TTC549 (cell line): ENCODE measurements around the gene LCT.
A peak's percentile ranks its signal among the peaks of the same experiment; 100 is the strongest.
"Not testable (repeated sequence)": the region's sequence is repeated elsewhere in the genome, so short reads cannot be mapped to it uniquely, and the experiment has no call there.

Source experiments
- FAIRE-seq: peaks from 2 replicates; lab custom pipeline; 2012; peaks lifted over from hg19 to GRCh38; lab: Jason Lieb, UNC

LCT gene

DNA sequence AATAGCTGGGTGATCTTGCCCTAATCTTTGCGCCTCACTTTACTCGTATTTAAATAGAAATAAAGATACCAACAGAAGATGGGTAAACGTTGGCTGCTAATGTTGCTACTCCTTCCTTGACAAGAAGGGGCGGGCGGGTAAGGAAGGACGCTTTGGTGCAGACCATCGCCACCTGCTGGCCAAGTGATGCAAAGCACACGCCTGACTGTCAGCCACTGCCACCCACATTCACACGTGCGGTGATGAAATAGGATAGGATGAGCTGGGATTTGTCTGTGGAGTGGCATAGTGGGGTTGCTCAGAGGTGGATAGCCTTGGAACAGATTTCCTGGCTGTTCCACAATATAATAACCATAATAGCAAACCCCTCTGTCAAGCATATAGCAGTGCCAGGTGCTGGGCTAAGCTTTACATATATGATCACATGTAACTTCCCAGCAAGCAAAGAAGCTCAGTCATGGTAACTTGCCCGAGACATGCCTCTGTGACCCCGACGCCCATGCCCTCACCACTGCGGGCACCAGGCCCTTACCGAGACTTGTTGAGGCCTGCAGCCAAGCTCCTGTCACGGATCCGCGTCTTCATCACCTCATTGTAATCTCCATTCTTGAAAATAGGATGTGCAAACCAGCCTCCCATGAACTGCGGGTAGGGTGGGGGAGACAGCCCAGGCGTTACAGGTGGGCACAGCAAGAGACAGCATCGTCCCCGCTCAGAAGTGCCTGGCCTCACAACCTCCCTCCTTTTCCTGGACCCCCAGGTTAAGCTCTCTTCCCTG lies 39.3 kb downstream of the LCT start:
- FAIRE-seq: peak; percentile 54

DNA sequence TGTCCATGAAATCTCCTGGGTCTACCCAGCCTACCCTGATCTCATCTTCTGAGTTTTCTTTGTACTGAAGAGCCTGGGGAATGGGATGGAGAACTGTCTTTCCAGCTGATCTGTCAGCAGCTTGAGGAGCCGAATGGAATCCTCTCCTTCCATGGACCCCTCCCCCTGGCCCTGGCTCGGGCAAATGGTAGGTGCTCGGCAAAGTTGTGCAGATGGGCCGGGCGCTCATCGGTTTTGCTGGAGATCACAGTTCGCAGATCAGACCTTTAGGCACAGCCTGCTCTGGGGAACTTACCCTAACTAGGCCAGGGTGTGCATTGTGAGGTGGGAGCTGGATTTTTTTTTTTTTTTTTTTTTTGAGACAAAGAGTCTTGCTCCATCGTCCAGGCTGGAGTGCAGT lies 40.4 kb downstream of the LCT start:
- no peak for FAIRE-seq

- FAIRE-seq: not testable (repeated sequence)
Measured at GRCh38 chr2:135795641-135796040, 41.3 kb downstream of the LCT start.

GRCh38 chr2:135792401-135793150 lies 44.4 kb downstream of the LCT start:
- no peak for FAIRE-seq

- no peak for FAIRE-seq
Measured at GRCh38 chr2:135791418-135792190, 45.4 kb downstream of the LCT start.

DNA sequence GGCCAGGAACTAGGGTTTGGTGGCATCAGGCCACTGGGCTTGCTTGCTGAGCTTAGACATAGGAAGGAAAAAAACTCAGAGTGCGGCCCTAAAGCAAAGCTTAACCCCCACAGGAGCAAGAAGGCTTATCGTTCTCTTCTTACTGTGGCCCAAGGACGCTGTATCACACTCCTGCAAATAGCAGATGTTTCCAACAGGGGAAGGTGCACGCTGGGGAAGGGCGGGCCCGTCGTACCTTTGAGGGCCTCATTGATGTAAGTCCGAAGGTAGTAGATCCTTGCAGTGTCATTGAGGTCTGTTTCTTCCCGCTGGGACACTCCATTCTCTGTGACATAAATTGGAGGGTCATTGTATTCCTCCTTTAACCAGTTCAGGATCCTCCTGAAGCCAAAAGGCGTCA lies 46.6 kb downstream of the LCT start:
- no peak for FAIRE-seq

GRCh38 chr2:135786823-135787222 lies 50.2 kb downstream of the LCT start:
- FAIRE-seq: no peak

DNA sequence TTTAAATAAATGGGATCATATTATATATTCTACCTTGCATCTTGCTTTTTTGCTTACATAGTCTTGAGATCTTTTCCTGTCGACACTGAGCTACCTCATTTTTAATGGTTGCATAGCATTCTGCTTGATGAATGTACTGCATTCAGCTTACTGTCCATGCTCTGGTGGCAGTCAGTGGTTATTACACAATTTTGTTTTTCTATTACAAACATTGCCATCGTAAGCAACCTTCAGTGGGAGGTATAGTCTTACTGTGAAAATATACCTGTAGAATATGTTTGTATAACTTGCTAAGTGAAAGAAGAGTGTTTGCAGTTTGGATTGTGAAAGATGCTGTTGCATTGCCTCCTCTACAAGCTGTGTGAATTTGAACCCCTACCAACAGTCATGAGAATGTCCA lies 52.0 kb downstream of the LCT start:
- no peak for FAIRE-seq

DNA sequence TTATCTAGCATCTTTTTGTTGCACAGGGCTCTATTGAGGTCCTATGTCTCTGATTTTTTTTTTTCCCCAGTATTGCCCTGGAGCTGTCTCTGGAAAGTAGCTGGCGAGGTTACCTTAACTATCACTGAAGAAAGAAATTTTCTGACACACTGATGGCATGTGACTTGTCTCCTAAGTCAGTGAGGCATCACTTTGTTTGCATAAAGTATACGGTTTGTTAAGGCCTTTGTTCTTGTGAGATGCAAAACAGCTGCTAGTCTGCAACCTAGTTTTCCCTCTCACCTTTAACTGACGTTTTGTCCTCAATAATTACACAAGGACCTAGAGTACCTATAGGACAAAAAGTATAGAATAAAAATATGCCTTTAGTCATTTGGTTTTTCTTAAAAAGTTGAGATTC lies 53.5 kb downstream of the LCT start:
- no peak for FAIRE-seq

- no peak for FAIRE-seq
Measured at GRCh38 chr2:135782231-135782630, 54.8 kb downstream of the LCT start.

DNA sequence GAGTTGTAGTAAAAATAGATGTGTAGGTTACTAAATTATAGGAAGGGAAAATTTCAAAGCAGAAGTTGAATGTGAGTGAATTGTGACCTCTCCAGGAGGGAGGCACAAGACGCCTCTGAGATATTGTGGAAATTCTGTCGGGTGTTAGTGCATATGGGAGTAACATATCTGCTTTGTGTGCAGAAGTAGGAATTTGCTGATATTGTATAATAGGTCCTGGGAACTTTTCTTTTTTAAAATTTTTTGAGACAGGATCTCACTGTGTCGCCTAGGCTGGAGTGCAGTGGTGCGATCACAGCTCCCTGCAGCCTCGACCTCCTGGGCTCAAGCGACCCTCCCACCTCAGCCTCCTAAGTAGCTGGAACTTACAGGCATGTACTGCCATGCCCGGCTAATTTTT lies 60.6 kb downstream of the LCT start:
- FAIRE-seq: no peak

DNA sequence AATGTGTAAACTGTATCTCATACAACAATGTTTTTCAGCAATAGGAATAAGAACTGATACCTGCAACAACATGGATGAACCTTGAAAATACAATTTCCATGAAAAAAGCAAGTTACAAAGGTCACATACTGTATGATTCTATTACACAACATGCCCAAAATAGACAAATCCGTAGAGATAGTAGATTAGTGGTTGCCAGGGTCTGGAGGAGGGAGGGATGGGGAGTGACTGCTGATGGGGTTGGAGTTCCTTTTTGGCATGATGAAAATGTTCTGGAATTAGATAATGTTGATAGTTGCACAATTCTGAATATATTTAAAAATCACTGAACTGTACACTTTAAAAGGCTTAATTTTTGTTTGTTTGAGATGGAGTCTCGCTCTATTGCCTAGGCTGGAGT lies 61.6 kb downstream of the LCT start:
- FAIRE-seq: no peak

GRCh38 chr2:135773917-135774316 lies 63.1 kb downstream of the LCT start:
- FAIRE-seq: no peak

DNA sequence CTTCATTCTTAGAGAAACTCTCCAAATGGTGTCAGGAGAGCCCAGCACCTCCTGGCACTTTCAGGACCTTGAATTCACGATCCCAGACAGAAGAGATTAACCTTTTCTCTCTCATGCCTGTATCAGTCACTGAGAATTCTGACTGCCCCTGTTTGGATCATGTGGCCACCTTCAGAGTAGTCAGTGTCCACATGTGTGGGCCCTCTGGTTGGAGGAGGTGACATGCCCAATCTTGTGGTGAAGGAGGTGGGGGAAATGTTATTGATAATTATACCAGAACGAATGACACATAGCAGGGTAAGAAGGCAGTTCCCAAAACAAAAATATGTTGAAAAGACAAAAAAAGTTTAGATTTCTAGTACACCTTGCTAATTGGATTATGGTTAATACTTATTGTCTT lies 63.7 kb downstream of the LCT start:
- no peak for FAIRE-seq

- FAIRE-seq: no peak
Measured at GRCh38 chr2:135768863-135769262, 68.1 kb downstream of the LCT start.

GRCh38 chr2:135762530-135762929 lies 74.5 kb downstream of the LCT start:
- no peak for FAIRE-seq

DNA sequence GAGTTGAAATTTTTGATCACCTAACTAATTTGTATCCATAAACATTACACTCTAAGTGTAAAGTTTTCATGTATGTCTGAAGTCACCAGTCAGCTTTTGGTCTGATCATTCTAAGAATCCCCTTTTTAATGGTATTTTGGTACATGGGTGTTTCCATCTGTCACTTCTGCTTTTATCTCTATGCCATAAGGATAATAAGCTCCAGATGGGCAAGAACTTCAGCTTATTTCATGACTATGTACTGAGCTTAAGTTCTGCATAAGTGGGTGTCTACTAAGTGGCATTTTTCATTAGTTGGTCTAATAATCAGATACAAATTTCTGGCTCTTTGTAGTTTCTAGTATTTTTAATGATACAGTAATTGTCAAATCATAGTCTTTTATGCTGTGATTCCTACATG lies 75.0 kb downstream of the LCT start:
- FAIRE-seq: no peak

GRCh38 chr2:135756692-135757091 lies 80.3 kb downstream of the LCT start:
- FAIRE-seq: no peak

DNA sequence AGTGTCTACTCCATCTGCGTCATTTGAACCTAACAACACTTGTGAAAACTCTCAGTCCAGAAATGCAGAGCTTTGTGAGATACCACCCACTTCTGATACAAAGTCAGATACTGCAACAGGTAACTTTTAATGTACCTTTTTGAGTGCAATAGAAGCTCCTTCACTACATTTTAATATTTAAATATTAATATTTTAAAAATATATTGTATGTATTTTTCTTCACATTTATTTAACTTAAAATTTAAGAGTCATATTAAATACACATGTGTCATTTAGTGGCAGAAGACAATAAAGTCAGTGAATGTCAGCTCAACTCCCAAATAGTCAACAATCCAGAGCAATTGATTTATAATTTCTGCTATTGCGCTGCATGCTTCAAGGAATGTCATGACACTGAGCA lies 81.4 kb downstream of the LCT start:
- no peak for FAIRE-seq

- no peak for FAIRE-seq
Measured at GRCh38 chr2:135745545-135745944, 91.4 kb downstream of the LCT start.

GRCh38 chr2:135744760-135745314 lies 92.1 kb downstream of the LCT start:
- no peak for FAIRE-seq

GRCh38 chr2:135743860-135744259 lies 93.1 kb downstream of the LCT start:
- no peak for FAIRE-seq

GRCh38 chr2:135742325-135742757 lies 94.6 kb downstream of the LCT start:
- no peak for FAIRE-seq
